ENCODE data around the gene RBM45. TPM values are rescaled to one million over a fixed set of nuclear protein-coding genes. Genes with fewer than 3 reads are reported as not detected.

The RBM45 gene
- total RNA-seq, 3 donors from 2014 or later: 12.8 to 18.1 (median 15.4) TPM

GRCh38 chr2:178157574-178157973 lies 45.3 kb downstream of the RBM45 start:
- no peak overlapping the region for H3K4me3 ChIP-seq
- H3K27me3 ChIP-seq: no peaks in the 10 kb centered on the region
- TF ChIP-seq POLR2A (IDR thresholded peaks at IDR 0.05) (no peak), POLR2AphosphoS5 (IDR thresholded peaks at IDR 0.05) (no peak), CTCF (IDR thresholded peaks at IDR 0.05) (no peak)
- no peaks in the 10 kb centered on the region for H3K36me3 ChIP-seq
- no peaks in the 10 kb centered on the region for H3K4me1 ChIP-seq
- H3K9me3 ChIP-seq: no peaks in the 10 kb centered on the region
- no peak overlapping the region for H3K27ac ChIP-seq
- no peak for DNase-seq (ENCODE audit: low spot score in 2 of 2)
- intact Hi-C loops (cut with DNase I; ENCODE audit: low total_unique reads): no loop called here

DNA sequence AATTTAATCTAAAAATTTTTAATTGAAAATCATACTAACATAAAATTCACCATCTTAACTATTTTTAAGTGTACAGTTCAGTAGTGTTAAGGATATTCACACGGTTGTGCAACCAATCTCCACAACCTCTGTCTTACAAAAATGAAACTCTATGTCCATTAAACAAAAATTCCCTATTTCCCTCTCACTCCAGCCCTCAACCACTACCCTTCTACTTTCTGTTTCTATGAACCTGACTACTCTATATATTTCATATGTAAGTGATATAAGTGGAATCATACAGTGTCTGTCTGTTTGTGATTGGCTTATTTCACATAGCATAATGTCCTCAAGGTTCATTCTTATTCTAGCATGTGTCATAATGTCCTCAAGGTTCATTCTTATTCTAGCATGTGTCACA lies 47.7 kb downstream of the RBM45 start:
- intact Hi-C loops (cut with DNase I; ENCODE audit: low total_unique reads): no loop called here
- no peak overlapping the region for H3K4me3 ChIP-seq
- DNase-seq (ENCODE audit: low spot score in 2 of 2): no peak
- no peaks in the 10 kb centered on the region for H3K9me3 ChIP-seq
- TF ChIP-seq POLR2AphosphoS5 (IDR thresholded peaks at IDR 0.05) (no peak), POLR2A (IDR thresholded peaks at IDR 0.05) (no peak), CTCF (IDR thresholded peaks at IDR 0.05) (no peak)
- H3K4me1 ChIP-seq: no peaks in the 10 kb centered on the region
- H3K36me3 ChIP-seq: no peaks in the 10 kb centered on the region
- no peaks in the 10 kb centered on the region for H3K27me3 ChIP-seq
- no peak overlapping the region for H3K27ac ChIP-seq

DNA sequence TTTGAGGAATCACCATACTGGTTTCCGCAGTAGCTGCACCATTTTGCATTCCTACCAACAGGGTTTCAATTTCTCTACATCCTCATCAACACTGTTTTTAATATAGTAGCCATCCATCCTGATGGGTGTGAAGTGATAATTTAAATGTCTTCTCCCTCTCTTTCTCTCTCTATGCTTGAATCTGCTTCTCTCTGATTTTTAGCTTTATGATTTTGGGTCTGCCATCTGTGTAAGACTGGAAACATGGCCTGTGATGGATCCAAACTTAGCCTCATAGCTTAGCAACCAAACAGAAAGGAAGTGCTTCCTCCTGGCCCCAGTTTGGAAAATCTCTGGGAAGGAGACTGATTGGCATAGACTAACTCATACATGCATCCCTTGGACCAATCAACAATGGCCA lies 48.4 kb downstream of the RBM45 start:
- no peaks in the 10 kb centered on the region for H3K9me3 ChIP-seq
- no peaks in the 10 kb centered on the region for H3K36me3 ChIP-seq
- no peak overlapping the region for H3K4me3 ChIP-seq
- H3K27ac ChIP-seq: no peak overlapping the region
- TF ChIP-seq POLR2AphosphoS5 (IDR thresholded peaks at IDR 0.05) (no peak), CTCF (IDR thresholded peaks at IDR 0.05) (no peak), POLR2A (IDR thresholded peaks at IDR 0.05) (no peak)
- intact Hi-C loops (cut with DNase I; ENCODE audit: low total_unique reads): no loop called here
- DNase-seq (ENCODE audit: low spot score in 2 of 2): no peak
- H3K27me3 ChIP-seq: no peaks in the 10 kb centered on the region
- no peaks in the 10 kb centered on the region for H3K4me1 ChIP-seq

GRCh38 chr2:178163395-178163794 lies 51.2 kb downstream of the RBM45 start:
- no peak for TF ChIP-seq POLR2A (IDR thresholded peaks at IDR 0.05)
- no peak for TF ChIP-seq POLR2AphosphoS5 (IDR thresholded peaks at IDR 0.05)
- no peak for TF ChIP-seq CTCF (IDR thresholded peaks at IDR 0.05)
- H3K27me3 ChIP-seq: no peaks in the 10 kb centered on the region
- no peak for DNase-seq (ENCODE audit: low spot score in 2 of 2)
- H3K36me3 ChIP-seq: no peaks in the 10 kb centered on the region
- intact Hi-C loops (cut with DNase I; ENCODE audit: low total_unique reads): no loop called here
- no peaks in the 10 kb centered on the region for H3K9me3 ChIP-seq
- no peak overlapping the region for H3K4me3 ChIP-seq
- H3K27ac ChIP-seq: no peak overlapping the region
- H3K4me1 ChIP-seq: no peaks in the 10 kb centered on the region

DNA sequence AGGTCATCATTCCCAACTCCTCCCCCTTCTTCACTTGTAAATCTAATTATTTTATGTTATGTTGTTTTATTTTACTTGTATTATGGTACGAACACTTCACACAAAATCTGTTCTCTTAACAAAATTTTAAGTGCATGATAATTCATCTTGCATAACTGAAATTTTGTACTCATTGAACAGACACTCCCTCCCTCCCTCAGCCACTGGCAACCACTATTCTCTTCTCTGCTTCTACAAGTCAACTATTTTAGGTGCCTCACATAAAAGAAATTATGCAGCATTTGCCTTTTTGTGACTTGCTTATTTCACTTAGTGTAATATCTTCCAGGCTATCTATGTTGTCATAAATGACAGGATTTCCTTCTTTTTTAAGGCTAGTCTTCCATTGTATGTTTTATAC lies 51.7 kb downstream of the RBM45 start:
- DNase-seq (ENCODE audit: low spot score in 2 of 2): no peak
- H3K9me3 ChIP-seq: no peaks in the 10 kb centered on the region
- no peak for TF ChIP-seq POLR2A (IDR thresholded peaks at IDR 0.05)
- TF ChIP-seq CTCF (IDR thresholded peaks at IDR 0.05): no peak
- no peak for TF ChIP-seq POLR2AphosphoS5 (IDR thresholded peaks at IDR 0.05)
- no peak overlapping the region for H3K4me3 ChIP-seq
- H3K36me3 ChIP-seq: no peaks in the 10 kb centered on the region
- intact Hi-C loops (cut with DNase I; ENCODE audit: low total_unique reads): no loop called here
- no peaks in the 10 kb centered on the region for H3K4me1 ChIP-seq
- H3K27me3 ChIP-seq: no peaks in the 10 kb centered on the region
- H3K27ac ChIP-seq: no peak overlapping the region

Measured in breast epithelium (tissue), 4 donors.